Globus pallidus (tissue), 1 donor: Measurements from ENCODE around the gene TAS2R46.
A peak's percentile ranks its signal among the peaks of the same experiment; 100 is the strongest.
"Not testable (repeated sequence)": the region's sequence is repeated elsewhere in the genome, so short reads cannot be mapped to it uniquely, and the experiment has no call there.

Experiments
- DNase-seq: peaks from one replicate; pipeline ENCODE4 v3.0.0-alpha.2; 2015; ENCODE audit warnings: low spot score

The TAS2R46 gene

GRCh38 chr12:11039171-11039570 is 22.9 kb downstream of the TAS2R46 start:
- no peak for DNase-seq

GRCh38 chr12:11033959-11034358 is 28.1 kb downstream of the TAS2R46 start:
- not testable (repeated sequence) for DNase-seq

GRCh38 chr12:11031307-11031706 is 30.8 kb downstream of the TAS2R46 start, which contains the start of gene TAS2R31:
TAS2R31 (minus strand) TSS chr12:11031407; CDS start chr12:11031335, 72 bp downstream.
- DNase-seq = no peak

GRCh38 chr12:11026118-11026517 is 36.0 kb downstream of the TAS2R46 start:
- no peak for DNase-seq

DNA sequence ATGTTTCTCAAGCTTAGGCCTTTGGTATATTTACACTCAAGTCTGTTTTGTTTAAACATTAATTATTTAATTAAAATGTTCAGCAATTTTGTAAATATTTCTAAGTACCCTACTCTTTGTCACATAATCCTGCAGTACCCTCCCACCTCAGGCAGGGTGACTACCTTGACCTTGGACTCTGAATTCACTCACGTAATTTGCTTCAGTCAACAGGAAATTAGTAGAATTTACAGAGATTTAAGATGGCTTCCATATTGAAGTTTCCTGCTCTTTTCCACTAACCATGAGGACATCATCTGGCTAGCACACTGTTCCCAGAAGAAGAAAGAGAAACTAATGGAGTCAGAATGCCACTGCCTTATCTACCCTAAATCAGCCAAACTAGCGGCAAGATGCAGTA is 38.7 kb downstream of the TAS2R46 start:
- DNase-seq = no peak

GRCh38 chr12:11022520-11022919 is 39.6 kb downstream of the TAS2R46 start, which contains the start of gene TAS2R19:
TAS2R19 (minus strand) TSS chr12:11022620; CDS start chr12:11022571, 49 bp downstream.
- no peak for DNase-seq

GRCh38 chr12:11016937-11017336 is 45.2 kb downstream of the TAS2R46 start:
- peak; percentile 88 for DNase-seq

- DNase-seq = no peak
Measured at GRCh38 chr12:11015775-11016430, 46.2 kb downstream of the TAS2R46 start.

DNA sequence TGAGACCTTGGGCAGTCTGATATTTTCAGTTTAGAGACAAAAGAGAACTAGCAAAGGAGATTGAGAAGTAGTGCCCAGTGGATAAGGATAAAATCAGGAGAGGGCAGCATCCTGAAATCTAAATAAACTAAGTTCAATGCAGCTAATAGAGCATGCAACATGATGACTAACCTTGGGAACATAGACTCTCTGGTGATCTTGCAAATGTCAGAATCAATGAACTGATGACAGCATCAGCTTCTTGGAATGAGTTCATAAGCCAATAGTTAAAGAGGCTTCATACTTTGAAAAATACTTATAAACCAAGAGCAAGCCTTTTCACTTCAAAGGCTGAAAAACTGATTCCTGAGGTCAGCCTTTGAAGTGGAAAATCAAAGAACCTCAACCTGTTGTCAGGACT is 47.9 kb downstream of the TAS2R46 start:
- DNase-seq = no peak
